Stimulated activated CD8-positive, alpha-beta memory T cell treated with anti-CD3 and anti-CD28 coated beads, Interleukin-15, amount 100 ng/mL, for 1 hour (primary cell): ENCODE measurements around the gene GLO1.
"Not testable (repeated sequence)": the region's sequence is repeated elsewhere in the genome, so short reads cannot be mapped to it uniquely, and the experiment has no call there.

Experiments used
- DNase-seq: peaks from one replicate; pipeline ENCODE4 v3.0.0-alpha.2; 2020; ENCODE audit warnings: low read depth

The GLO1 gene

DNA sequence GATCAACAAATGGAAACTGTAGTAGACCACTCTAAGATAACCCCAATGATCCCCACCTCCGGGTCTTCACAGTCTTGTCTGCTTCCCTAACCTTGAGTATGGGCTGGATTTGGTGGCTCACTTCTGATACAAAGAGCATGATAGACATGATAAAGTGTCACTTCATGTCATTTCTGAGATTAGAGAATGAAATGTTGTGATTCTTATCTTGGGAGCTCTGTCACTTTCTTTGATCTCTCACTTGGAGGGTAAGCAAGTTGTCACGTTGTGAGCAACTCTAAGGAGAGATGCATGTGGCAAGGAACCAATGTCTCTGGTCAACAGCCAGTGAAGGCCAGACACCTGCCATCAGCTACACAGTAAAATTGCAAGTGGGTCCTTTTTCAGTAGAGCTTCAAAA is 3.0 kb upstream of the GLO1 start:
- no peak for DNase-seq

DNA sequence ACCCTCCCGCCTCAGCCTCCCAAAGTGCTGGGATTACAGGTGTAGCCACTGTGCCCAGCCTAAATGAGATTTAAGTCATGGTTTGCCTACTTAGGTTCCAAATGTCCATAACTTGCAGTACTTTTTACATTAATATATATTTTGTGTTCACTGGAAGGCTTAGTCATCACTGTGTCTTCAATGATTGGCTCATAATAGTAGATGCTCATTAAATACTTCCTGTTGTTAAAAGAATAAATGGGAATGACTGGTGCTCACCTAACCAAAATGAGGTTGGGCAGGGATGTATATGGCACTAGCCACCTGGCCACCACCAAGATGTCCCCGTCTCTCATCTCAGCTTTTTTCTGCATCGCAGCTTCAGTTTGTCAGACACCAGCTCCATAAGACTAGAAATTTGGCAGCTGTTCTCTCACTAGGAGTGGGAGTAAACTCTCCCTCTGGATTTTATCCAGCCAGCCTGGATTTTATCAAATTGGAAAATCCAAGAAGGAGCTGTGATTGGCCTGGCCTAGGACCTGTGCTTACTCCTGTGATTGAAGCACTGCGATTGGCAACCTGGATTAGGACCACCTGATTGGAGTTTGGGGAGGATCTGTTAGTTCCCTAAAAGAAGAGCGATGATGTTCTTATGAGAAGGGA is 1.1 kb upstream of the GLO1 start:
- DNase-seq: no peak

DNA sequence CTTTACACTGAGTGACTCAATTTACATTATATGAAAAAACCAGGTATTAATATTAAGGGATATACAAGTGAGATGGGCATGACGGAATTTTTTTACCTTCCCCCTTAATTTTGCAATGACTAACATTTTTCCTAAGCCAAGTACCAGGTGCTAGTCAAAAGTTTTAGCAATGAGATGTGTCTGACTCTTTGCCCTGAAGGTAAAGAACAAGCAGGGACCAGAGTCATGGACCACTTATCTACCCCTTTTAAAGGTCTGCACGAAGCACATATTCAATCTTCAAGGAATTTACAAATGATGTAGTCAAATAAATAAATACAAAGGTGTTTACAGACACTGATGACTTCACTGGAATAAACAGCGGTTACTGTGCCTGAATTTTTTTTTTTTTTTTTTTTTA is 1.4 kb downstream of the GLO1 start:
- DNase-seq: no peak

DNA sequence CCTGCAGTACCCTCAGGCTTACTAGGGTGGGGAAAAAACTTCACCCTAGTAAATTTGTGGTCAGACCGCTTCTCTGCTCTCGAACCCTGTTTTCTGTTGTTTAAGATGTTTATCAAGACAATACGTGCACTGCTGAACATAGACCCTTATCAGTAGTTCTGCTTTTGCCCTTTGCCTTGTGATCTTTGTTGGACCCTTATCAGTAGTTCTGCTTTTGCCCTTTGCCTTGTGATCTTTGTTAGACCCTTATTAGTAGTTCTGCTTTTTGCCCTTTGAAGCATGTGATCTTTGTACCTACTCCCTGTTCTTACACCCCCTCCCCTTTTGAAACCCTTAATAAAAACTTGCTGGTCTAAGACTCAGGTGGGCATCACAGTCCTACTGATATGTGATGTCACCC is 3.2 kb downstream of the GLO1 start:
- not testable (repeated sequence) for DNase-seq

DNA sequence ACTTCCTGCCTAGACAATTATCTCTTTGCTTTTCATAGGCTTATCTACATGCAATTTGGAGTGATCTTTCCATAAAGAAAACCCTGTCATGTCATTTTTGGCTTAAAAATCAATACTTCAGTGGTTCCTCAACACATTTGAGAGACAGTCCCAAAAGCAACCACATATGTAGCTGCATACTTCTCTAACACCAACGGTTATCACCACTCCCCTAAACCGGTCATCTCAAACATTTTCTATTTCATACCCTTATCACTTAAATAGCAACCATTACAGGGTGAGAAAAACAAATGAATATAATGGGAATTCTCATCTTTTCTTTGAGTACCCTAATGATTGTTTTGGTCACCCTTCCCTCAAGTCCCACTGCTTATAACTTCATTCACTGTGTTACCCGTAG is 5.1 kb downstream of the GLO1 start:
- no peak for DNase-seq

DNA sequence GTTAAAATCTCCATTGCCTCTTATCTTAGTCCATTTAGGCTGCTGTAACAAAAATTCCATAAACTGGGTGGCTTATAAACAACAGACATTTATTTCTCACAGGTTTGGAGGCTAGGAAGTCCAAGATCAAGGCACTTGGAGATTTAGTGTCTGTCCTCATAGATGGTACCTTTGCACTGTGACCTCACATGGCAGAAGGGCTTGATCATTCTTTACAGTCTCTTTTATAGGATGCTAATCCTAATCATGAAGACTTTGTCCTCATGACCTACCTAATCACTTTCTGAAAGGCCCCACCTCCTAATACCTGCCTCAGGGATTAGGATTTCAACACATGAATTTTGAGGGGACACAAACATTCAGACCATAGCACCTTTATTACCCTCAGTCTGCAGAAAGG is 6.6 kb downstream of the GLO1 start:
- DNase-seq: no peak

DNA sequence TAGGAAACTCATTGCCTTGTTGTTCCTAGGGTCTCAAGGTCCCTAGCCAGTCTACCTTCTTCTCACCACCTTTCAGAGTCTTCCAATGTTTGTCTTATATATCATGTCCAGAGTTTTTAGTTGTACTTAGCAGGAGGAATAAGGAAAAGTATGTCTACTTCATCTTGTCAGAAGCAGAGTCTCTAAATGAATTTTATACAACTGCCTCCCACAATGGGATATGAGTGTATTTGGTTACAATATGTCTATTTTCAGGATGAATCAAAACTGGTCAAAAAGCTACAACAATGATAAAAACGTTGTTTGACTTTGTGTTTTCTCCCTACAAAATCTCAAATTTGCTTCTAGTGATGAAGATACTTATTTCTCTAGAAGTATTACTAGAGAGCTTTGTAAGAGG is 7.0 kb downstream of the GLO1 start:
- DNase-seq: no peak

DNA sequence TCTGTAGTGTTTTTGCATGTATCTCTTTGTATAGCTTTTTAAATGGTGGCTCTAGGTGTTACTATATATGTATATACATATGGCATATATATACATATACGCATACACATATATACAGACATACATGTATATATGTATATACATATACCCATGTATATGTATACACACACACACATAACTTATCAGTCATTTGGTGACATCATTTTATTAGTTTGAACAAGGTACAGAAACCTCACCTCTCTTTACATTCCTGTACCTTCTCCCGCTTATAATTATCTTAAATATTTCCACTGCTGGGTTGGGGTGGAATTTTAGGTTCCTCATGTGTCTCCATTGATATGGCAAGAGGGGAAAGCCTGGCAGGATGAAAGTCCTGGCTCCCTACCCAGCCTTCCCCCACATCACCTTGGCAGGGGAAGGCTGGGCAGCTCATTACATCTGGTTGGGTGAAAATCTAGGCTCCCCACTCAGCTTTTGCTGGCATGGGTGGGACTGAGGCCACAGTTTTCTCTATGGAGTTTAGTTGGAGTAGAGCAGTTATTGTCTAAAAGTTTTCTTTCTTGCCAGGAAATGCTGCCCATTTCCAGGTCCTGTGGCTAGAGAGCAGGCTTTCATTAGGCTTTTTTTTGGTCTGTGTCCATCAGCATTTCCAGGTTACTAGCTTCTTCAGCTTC is 7.6 kb downstream of the GLO1 start:
- DNase-seq: no peak

DNA sequence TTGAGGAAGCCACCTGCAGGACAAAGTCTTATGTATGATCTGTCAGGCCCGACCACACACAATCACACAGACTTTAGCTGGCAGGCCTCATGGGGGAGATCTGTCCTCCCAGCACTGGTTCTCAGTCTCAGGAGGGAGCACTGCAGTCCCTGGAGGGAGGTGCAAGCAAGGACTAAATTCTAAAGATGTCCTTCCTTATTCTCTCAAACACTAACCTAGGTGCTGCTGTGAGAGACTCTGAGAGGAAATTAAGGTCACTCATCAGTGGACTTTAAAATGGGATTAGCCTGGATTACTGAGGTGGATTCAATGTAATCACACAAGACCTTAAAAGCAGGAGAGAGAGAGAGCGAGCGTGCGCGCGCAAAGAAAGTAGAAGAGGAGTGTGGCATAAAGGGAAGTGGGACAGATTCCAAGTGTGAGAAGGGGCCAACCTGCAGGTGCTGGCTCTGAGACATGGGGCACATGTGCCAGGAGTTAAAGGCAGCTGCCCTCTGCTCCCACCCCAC is 14.3 kb downstream of the GLO1 start:
- DNase-seq: no peak

DNA sequence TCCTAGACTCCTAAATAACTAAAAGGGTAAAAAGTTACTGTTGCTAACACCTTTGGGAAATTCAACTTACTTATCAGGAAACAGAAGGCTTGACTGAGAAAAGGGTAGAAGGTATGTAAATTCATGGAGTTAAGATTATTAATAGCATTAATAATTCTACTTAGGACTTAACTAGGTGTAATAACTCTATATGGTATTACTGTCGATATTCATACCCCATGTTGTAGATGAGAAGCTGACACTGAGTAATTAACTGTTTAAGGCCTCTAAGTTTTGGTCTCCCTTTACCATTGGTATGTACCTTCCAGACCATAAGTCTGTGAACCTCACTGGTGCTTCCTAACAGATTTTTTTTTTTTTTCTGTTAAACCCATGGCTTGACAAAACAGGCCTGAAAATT is 15.4 kb downstream of the GLO1 start:
- no peak for DNase-seq

DNA sequence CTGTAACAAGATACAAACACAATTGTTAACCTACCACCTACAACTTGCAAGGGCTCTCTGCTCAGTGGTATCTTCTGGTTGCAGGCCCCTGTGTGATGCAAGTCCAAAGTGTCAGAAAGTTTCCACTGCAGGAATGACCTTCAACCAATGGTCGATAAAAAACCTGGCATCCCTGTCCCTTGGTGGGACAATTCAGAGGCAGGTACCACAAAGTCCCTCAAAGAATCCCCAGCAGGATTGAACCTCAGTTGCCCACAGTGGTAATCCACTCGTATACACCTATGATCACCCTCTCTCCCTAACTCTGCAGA is 15.9 kb downstream of the GLO1 start:
- DNase-seq: no peak

DNA sequence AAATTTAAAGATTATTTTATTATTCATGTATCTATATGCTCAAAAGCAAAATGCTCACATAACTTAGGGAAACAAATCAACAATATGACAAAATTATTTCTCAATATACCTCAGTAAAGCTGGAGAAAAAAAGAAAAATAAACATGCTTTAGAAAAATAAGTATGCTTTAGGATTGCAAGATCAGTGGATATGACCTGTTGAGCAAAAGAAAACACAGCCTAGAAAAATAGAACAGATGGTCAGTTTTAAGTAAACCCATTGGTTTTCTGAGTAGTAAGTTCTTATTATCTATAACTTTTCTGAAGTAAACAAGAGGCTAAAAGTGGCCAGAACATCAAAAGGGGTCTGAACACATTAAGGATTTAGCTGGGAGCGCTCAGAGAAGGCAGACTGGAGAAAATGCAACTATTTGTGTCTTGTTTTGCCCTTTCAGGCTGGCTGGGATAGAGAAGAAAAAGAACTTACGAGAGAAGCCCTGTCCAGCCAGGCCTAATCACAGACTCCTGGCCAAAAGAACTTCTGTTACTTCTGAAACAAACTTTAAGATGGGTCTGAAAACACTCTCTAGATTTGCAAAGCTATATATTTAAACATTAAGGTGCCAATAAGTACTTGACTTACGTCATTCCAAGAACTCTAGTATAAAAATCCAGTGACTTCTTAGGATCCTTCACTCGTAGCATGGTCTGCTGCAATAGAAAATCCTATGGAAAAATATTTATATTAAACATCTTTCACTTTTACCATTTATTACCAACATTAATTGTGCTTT is 16.5 kb downstream of the GLO1 start:
- DNase-seq: no peak

DNA sequence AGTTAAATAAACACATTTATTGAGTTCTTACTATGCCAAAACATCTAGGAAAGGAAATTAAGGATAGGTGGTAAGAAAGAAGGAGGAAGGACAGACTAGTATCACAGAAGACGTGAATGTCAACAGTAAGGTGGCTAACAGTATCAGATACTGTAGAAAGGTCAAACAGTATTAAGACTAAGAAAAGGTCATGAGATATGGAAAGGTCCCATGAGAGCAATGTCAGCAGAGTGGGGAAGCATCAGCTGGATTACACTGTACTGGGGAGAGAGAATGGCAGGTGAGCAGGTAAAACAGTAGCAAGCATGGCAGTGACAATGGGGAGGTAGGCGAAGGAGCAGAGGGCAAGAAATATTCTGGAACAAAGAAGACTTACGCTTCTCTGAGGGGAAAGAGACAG is 18.0 kb downstream of the GLO1 start:
- DNase-seq: no peak

DNA sequence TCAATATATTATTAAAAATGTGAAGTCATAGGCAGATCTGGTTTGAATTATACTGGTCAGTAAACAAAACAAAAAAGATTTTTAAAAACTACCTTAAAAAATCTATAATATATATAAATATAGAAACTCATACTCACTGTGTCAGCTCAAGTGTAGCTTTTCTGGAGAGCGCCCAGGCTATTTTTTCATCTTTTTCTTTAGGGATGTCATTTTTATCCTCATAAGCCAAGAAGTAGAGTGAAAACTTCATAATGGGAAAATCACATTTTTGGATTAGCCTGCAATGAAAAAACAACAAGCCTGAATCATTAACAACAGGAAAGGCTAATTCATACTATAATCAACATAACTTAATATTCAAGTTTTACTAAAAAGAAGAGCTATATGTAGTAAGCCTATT is 18.7 kb downstream of the GLO1 start:
- DNase-seq: no peak

DNA sequence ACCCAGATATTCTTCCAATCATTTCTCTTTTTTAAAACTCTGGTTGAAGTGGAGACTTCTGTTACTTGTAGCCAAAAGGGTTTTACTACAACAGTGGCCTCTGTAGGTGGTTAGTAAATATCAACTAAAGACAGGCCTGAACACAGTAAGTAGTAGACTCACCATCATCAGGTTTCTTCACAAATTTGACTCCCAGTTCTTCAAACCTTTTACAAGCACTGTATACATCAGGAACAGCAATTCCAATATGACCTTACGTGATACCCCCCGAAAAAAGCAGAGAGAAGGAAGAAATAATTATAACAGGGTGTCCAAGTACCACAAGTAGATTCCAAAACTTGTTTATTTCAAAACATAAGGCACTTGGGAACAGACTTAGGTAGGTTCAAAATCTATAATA is 21.1 kb downstream of the GLO1 start:
- DNase-seq: no peak

DNA sequence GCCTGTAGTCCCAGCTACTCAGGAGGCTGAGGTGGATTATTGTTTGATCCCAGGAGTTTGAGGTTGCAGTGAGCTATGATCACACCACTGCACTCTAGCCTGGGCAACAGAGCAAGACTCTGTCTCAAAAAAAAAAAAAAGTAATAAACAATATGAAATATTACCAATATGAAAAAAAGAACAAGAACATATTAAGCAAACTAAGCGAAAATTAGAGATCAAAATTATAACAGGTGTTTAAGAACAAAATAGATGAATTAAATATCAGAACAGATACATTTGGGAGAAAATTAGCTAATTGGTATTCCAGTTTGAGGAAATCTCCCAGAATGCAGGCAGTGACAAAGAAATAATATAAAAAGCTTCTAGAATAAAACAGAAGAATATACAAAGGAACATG is 23.3 kb downstream of the GLO1 start:
- no peak for DNase-seq

DNA sequence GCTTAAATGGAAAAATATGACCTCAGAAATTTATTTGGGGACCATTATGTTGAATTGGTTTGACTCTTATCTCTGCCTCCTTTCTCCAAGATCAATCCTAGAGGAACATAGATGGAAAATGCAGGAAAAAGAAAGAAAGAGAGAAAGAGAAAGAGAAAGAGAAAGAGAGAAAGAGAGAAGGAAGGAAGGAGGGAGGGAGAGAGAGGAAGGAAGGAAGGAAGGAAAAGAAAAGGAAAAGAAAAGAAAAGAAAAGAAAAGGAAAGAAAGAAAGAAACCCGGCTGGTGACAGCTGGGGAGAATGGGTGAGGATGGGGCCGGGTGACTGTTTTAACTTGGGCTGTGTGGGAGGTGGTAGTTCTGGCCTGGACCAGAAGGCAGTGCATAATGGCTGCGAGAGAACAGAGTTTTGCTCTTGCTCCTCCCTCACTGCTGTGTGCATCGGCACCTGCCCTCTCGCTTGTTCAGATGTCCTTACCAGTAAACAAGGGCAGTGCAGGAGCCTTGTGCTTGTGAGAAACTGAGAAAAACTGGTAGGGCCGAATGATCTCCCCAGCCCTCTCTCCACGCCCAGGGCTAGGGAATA is 24.7 kb downstream of the GLO1 start:
- DNase-seq: no peak

DNA sequence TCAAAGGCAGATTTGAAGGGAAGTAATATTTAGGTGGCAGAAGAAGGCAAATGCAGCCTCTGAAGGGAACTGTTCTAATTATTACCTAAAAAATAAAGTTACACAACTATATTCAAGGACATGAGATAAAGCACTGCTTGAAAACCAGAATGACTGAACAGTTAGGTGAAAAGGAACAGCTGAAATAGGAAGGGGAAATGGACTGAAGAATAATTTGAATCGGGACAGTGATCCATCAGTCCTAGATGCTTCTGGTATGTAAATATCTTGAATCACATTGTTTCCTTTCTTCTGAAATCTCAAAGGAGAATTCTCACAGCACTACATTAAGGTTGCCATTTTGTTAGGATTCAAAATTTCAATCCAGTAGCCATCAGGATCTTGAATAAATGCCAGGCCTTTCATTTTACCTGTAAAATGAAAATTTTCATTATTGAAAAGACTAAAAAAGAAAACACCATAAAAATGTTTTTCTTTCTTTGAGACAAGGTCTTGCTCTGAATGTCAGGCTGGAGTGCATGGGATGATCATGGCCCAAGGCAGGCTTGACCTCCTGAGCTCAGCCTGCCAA is 25.9 kb downstream of the GLO1 start:
- no peak for DNase-seq

DNA sequence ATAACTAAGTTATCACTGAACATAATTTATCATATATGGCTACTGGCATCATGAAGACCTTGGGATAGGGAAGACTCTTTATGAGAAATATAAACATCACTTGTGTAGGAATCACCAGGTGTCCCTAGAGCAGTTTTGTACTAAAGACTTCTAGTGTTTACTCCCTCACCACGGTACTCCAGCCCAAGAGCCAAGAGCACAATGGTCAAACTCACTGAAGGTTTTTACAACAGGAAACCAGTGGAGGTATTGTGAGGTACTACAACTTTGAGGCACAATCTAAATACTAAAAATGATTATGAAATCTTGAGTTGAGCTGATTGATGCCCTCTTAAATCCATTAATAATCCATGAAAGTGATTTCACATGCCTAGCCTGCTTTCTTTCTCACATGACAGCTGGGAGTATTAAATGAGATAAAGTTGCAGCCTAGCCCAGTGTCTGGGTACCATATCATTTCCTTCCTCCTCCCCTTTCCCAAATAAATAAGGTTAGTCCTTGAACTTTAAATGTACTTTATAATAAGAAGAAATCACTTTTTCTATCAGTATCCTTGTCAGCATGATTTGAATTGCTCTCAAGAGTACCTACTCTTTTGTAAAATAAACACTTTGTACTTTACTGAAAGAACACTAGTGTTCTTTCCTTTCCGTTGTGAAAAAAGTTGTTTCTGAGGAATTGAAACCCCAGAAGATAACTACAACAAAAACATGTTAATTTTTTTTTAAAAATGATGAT is 26.5 kb downstream of the GLO1 start:
- DNase-seq: no peak

DNA sequence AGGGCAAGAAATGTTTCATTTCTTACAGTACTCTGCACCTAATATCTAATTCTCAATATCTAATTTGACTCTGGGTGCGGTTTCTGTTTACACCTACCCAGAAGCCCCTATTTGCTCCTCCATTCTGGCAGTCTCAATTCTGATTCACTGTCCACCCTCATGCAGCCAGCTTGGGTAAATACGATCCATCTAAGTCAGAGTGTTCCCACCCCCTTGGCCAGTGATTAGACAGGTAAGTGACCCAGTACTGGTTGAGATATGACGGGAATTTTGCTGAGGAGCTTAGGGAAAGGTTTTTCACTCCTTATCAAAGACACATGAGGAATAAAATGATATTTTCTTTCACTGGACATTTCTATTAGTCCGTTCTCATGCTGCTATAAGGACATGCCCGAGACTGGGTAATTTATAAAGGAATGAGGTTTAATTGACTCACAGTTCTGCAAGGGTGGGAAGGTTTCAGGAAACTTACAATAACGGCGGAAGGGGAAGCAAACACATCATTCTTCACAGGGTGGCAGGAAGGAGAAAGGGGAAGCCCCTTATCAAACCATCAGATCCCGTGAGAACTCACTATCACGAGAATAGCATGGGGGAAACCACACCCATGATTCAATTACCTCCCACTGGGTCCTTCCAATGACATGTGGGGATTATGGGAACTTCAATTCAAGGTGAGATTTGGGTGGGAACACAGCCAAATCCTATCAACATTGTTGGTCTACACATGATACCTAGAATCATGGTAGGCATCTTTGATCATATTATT is 29.4 kb downstream of the GLO1 start:
- no peak for DNase-seq

DNA sequence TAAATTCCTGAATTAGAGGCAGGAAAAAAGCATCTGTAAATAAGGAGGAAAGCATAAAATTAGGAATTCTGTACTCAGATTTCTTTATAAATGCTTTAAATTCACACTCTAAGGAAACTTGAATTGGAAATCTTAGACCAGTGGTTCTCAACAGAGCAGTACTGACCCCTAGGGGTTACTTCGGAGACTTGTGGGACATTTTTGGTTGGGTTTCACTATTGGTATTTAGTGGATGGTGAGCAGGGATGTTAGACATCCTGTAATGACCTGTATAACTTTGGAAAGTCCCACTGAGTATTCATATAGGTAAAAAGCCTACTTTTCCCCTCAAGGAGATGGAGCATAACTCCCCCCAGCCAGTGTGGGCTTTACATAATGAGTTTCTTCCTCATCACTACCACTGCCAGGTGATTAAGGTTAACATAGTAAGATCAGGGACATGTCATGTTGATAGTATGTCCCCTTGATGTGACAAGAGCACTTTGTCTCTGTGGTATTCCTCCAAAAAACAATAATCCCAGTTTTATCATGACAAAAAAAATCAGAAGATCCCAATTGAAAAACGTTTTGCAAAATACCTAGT is 31.0 kb downstream of the GLO1 start:
- no peak for DNase-seq
